Left cardiac atrium (tissue), 4 donors: ENCODE results near the gene CFAP126. TPM values are rescaled to one million over a fixed set of nuclear protein-coding genes. Genes with fewer than 3 reads are reported as not detected.
"Not testable (repeated sequence)": the region's sequence is repeated elsewhere in the genome, so short reads cannot be mapped to it uniquely, and the experiment has no call there.

ENCODE experiments used
- ATAC-seq, 2 donors: fragments of 200-7000 bp; cut with Tn5 transposase; one replicate each; pipeline ENCODE4 v1.9.1; 2020; ENCODE audit warnings: mild to moderate bottlenecking in 2 of 2, moderate library complexity in 2 of 2
- DNase-seq: peaks from one replicate; pipeline ENCODE4 v3.0.0-alpha.2; 2020
- intact Hi-C, 2 donors: fragments of 100-400 bp; cut with DNase I; formaldehyde crosslinking; loops; one replicate each; pipeline versions ENCODE4 v1.14.1 to v1.15.1; 2022 to 2023
- total RNA-seq, 2 donors: library from RNA; stranded (reverse); fragmentation: NEBNext Ultra II Directional; extraction: Animal tissue kit (Norgen Biotek cat#: 25700); gene quantifications; one replicate each; pipeline ENCODE4 v1.2.1, GENCODE V29; 2021
- donor health status: DM: no; HTN: yes; CAD: no.
- donor health status: DM: no; HTN: yes; CAD: no; lungs with severe emphysema.
- donor health status: DM: yes; HTN: yes; CAD: no.
- donor health status: Dilated cardiomyopathy.

Gene CFAP126
- total RNA-seq, 2 donors from 2014 or later: not detected

- not testable (repeated sequence) for ATAC-seq, DNase-seq
- intact Hi-C loops: loop anchor here in 1 of 2 donors (10.0 kb wide), 1 partner anchor 59 kb away; no protein-coding TSS in a partner anchor
Measured at GRCh38 chr1:161315841-161316674, 51.6 kb downstream of the CFAP126 start.

Other genes starting within 250 kb of the CFAP126 start
- gene PFDN2, start 249.8 kb downstream of the CFAP126 start, total RNA-seq: 10 to 100 TPM; 50.5 to 63.7 TPM
- gene NIT1, start 249.8 kb downstream of the CFAP126 start, total RNA-seq: 10 to 100 TPM; 21.8 to 27.6 TPM
- gene DEDD, start 235.2 kb downstream of the CFAP126 start, total RNA-seq: 10 to 100 TPM; 26.1 to 30.2 TPM
- gene UFC1, start 213.9 kb downstream of the CFAP126 start, total RNA-seq: 10 to 100 TPM; 77.7 to 83.8 TPM
- 10 to 100 TPM; 13.4 to 20.8 TPM for gene USP21, start 208.4 kb downstream of the CFAP126 start, total RNA-seq
- 10 to 100 TPM; 12.7 to 16.3 TPM for gene PPOX, start 201.4 kb downstream of the CFAP126 start, total RNA-seq
- 10 to 100 TPM; 19.7 to 25.2 TPM for gene B4GALT3, start 190.4 kb downstream of the CFAP126 start, total RNA-seq
- gene ADAMTS4, start 168.8 kb downstream of the CFAP126 start, total RNA-seq: 100 to 1,000 TPM in 1 of 2 donors, 10 to 100 TPM in 1; 16.5 to 117 TPM
- 100 to 1,000 TPM; 169 to 198 TPM for gene NDUFS2, start 165.5 kb downstream of the CFAP126 start, total RNA-seq
- 10 to 100 TPM; 35.9 to 92.7 TPM for gene FCER1G, start 152.6 kb downstream of the CFAP126 start, total RNA-seq
- under 1 TPM in 1 of 2 donors, not detected in 1; 0.76 TPM for gene APOA2, start 144.2 kb downstream of the CFAP126 start, total RNA-seq
- gene TOMM40L, start 141.8 kb downstream of the CFAP126 start, total RNA-seq: 10 to 100 TPM; 31.2 to 34.8 TPM
- gene NR1I3, start 129.7 kb downstream of the CFAP126 start, total RNA-seq: not detected
- under 1 TPM; 0.34 to 0.62 TPM for gene PCP4L1, start 109.1 kb downstream of the CFAP126 start, total RNA-seq
- gene MPZ, start 57.9 kb downstream of the CFAP126 start, total RNA-seq: 1 to 10 TPM; 3.2 to 8.6 TPM
- gene SDHC, start 53.5 kb downstream of the CFAP126 start, total RNA-seq: 100 to 1,000 TPM; 241 to 284 TPM
- gene FCGR2A, start 137.6 kb upstream of the CFAP126 start, total RNA-seq: 10 to 100 TPM; 37.9 to 48.7 TPM
- 1 to 10 TPM; 2.8 to 3.2 TPM for gene HSPA6, start 156.7 kb upstream of the CFAP126 start, total RNA-seq
- gene FCGR3A, start 181.9 kb upstream of the CFAP126 start, total RNA-seq: 10 to 100 TPM; 42.9 to 53.7 TPM